Measurements from ENCODE around the gene TCF4.

The TCF4 gene

GRCh38 chr18:55349685-55350084, 238.3 kb downstream of the TCF4 start:
- Histone ChIP-seq H3K36me3 (ENCODE audit: insufficient read depth, low read length) (no peaks in the 10 kb centered on the region), H3K4me2 (ENCODE audit: low read length) (no peak overlapping the region), H3K9ac (ENCODE audit: low read depth, low read length) (no peak overlapping the region), H3K4me1 (ENCODE audit: control insufficient read depth, insufficient read depth, low read length) (peaks cover 9% of the 10 kb centered on the region), H3K9me3 (replicated peaks; ENCODE audit: low read length) (no peaks in the 10 kb centered on the region), H3K27me3 (ENCODE audit: control insufficient read depth, insufficient read depth, low read length) (no peaks in the 10 kb centered on the region), H3K4me3 (ENCODE audit: low read length) (no peak overlapping the region)

GRCh38 chr18:55346961-55347740, 240.8 kb downstream of the TCF4 start:
- Histone ChIP-seq H3K4me2 (ENCODE audit: low read length) (no peak overlapping the region), H3K27me3 (ENCODE audit: control insufficient read depth, insufficient read depth, low read length) (no peaks in the 10 kb centered on the region), H3K36me3 (ENCODE audit: insufficient read depth, low read length) (no peaks in the 10 kb centered on the region), H3K4me1 (ENCODE audit: control insufficient read depth, insufficient read depth, low read length) (peaks cover 15% of the 10 kb centered on the region), H3K9ac (ENCODE audit: low read depth, low read length) (no peak overlapping the region), H3K4me3 (ENCODE audit: low read length) (no peak overlapping the region), H3K9me3 (replicated peaks; ENCODE audit: low read length) (no peaks in the 10 kb centered on the region)

DNA sequence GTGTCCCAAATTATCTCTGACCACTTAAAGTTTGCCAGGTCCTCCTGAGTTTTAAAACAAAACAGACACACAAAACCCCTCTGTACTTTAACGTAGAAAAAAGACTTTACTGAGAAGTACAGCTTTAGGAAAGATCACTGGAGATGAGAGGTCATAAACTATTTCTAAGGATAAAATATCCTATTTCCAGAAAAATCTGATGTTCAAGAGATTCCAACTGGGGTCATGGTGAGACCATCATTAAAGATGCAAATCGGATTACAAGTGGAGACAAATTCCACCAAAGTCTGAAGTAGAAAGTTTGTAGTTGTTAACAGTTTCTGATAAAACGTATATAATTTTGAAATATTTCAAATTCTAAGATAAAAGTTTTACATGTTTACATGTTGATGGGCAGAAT, 241.6 kb downstream of the TCF4 start:
- Histone ChIP-seq H3K4me2 (ENCODE audit: low read length) (no peak overlapping the region), H3K4me1 (ENCODE audit: control insufficient read depth, insufficient read depth, low read length) (peaks cover 14% of the 10 kb centered on the region), H3K4me3 (ENCODE audit: low read length) (no peak overlapping the region), H3K27me3 (ENCODE audit: control insufficient read depth, insufficient read depth, low read length) (no peaks in the 10 kb centered on the region), H3K9me3 (replicated peaks; ENCODE audit: low read length) (no peaks in the 10 kb centered on the region), H3K9ac (ENCODE audit: low read depth, low read length) (no peak overlapping the region), H3K36me3 (ENCODE audit: insufficient read depth, low read length) (no peaks in the 10 kb centered on the region)

DNA sequence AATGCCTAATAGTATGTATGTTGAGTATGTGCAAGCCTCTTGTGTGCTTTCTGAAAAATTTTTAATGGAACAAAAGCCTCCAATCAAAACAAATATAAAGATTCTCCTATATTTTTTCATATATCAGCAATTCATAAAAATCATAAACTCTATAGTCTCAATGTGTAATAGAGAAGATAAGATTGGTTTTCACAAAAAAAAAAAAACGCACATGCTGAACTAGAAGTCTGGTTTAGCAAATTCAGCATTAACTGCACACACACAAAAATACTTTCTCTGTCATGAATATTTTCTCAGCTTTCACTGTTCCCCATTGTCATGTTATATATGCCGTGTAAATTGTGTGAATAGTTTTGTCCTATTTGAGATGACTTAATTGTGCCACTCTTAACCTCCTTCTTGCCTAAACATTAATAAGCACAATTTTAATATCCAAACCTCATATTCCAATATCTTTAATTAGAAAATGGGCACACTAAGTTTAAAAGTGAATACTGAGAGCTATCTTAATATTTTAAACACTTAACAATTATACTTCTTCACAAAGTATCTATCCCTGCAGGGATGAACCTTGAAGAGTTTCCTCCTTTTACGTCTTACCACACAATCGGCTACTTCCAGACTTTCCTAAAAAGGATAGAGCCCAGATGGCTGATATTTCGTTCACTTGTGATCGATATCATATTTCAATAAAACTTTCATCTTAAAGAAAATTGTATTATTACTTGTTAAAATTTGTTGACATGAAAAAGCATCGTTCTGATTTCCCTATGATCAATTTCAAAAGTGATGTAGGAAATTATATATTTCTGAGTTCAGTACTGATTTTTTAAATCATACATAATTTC, 242.7 kb downstream of the TCF4 start:
- no peaks in the 10 kb centered on the region for H3K36me3 ChIP-seq (ENCODE audit: insufficient read depth, low read length)
- no peak overlapping the region for H3K4me2 ChIP-seq (ENCODE audit: low read length)
- H3K9ac ChIP-seq (ENCODE audit: low read depth, low read length), result no peak overlapping the region
- H3K9me3 ChIP-seq (replicated peaks; ENCODE audit: low read length), result no peaks in the 10 kb centered on the region
- H3K4me1 ChIP-seq (ENCODE audit: control insufficient read depth, insufficient read depth, low read length), result peaks cover 6% of the 10 kb centered on the region
- no peaks in the 10 kb centered on the region for H3K27me3 ChIP-seq (ENCODE audit: control insufficient read depth, insufficient read depth, low read length)
- H3K4me3 ChIP-seq (ENCODE audit: low read length), result no peak overlapping the region

DNA sequence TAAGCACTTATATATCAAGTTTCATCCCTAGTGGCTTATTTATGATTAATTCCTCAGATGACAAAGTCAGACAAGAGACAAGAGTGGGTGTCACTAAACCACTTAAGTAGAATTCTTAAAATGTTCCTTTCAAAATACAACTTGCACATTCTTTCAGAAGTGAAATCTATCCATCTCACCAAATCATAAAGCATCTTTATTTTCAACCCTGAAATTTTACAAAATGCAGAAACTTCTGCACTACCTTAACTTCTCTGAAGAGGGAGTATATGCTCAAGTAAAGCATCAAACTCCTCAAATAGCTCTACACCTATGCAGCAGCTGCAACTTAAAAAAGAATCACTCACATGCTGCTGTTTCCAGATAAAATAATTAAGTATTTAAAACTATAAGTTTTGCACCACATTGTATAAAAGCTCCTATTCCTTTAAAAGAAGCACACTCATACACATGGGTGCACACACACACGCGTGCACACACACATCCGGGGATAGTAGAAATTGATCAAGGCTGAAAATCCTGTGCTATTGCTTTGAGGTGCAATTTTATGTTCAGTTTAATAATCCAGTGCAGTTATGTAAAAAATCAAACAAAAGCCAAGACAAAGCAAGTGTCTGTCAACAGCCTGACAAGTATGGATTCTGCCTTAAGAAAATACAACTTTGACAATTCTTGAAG, 244.5 kb downstream of the TCF4 start:
- Histone ChIP-seq H3K4me1 (ENCODE audit: control insufficient read depth, insufficient read depth, low read length) (peaks cover 15% of the 10 kb centered on the region), H3K27me3 (ENCODE audit: control insufficient read depth, insufficient read depth, low read length) (no peaks in the 10 kb centered on the region), H3K9me3 (replicated peaks; ENCODE audit: low read length) (no peaks in the 10 kb centered on the region), H3K4me3 (ENCODE audit: low read length) (no peak overlapping the region), H3K9ac (ENCODE audit: low read depth, low read length) (no peak overlapping the region), H3K4me2 (ENCODE audit: low read length) (peak overlapping the region; percentile 17), H3K36me3 (ENCODE audit: insufficient read depth, low read length) (no peaks in the 10 kb centered on the region)

- Histone ChIP-seq H3K9me3 (replicated peaks; ENCODE audit: low read length) (no peaks in the 10 kb centered on the region), H3K4me2 (ENCODE audit: low read length) (no peak overlapping the region), H3K9ac (ENCODE audit: low read depth, low read length) (no peak overlapping the region), H3K36me3 (ENCODE audit: insufficient read depth, low read length) (no peaks in the 10 kb centered on the region), H3K4me3 (ENCODE audit: low read length) (no peak overlapping the region), H3K4me1 (ENCODE audit: control insufficient read depth, insufficient read depth, low read length) (peaks cover 28% of the 10 kb centered on the region), H3K27me3 (ENCODE audit: control insufficient read depth, insufficient read depth, low read length) (no peaks in the 10 kb centered on the region)
Measured at GRCh38 chr18:55340998-55341397, 247.0 kb downstream of the TCF4 start.

DNA sequence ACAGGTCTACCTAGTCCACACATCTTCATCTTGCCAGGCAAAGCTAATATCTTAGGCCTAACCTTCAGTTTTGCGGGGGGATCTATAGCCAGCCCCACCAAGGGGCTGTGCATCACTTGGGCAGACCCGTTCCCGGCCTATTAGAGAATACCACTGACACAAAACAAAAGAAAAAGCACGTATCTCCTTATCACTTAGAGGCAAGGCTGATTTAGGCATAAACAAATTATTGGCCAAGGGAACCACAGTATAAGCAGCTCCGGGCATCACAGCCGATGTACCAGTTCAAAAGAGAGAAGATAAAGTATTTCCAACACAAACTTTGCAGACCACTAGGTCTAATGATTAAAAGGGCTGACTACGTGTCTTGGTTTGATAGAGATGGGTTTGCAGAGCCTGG, 248.0 kb downstream of the TCF4 start:
- no peaks in the 10 kb centered on the region for H3K9me3 ChIP-seq (replicated peaks; ENCODE audit: low read length)
- H3K27me3 ChIP-seq (ENCODE audit: control insufficient read depth, insufficient read depth, low read length), result no peaks in the 10 kb centered on the region
- no peak overlapping the region for H3K4me3 ChIP-seq (ENCODE audit: low read length)
- H3K4me2 ChIP-seq (ENCODE audit: low read length), result no peak overlapping the region
- H3K4me1 ChIP-seq (ENCODE audit: control insufficient read depth, insufficient read depth, low read length), result peaks cover 28% of the 10 kb centered on the region
- no peaks in the 10 kb centered on the region for H3K36me3 ChIP-seq (ENCODE audit: insufficient read depth, low read length)
- no peak overlapping the region for H3K9ac ChIP-seq (ENCODE audit: low read depth, low read length)

DNA sequence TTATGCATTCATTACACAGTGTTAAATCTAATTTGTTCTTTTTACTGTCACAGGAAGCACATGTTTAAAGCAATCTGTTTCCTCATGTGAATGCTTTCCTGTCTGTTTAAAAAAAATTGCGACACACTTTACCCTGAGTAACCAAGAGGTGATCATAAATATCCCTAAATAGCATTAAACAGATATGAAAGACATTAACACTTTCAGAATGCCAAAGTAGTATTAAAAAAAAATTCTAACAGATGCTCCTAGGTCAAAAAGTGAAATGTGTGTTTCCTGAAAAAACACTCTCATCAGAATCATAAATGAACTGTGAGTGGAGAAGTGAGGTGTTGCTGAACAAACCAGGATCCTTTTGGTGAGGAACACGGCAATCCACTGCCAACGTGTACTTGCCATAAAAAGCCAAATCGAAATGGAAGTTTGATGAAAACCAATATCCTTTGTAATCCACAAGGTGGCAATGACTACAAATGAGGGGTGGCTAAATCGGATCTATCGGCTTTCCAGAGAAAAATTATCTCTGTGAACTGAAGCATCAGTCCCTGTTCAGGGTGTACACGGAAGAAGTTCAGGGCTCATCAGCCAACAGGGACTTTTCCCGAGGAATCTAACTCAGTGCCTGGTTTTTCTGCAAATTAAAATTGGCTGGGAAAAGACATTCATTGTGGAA, 248.9 kb downstream of the TCF4 start:
- no peaks in the 10 kb centered on the region for H3K9me3 ChIP-seq (replicated peaks; ENCODE audit: low read length)
- H3K27me3 ChIP-seq (ENCODE audit: control insufficient read depth, insufficient read depth, low read length), result no peaks in the 10 kb centered on the region
- no peaks in the 10 kb centered on the region for H3K36me3 ChIP-seq (ENCODE audit: insufficient read depth, low read length)
- peaks cover 28% of the 10 kb centered on the region for H3K4me1 ChIP-seq (ENCODE audit: control insufficient read depth, insufficient read depth, low read length)
- H3K9ac ChIP-seq (ENCODE audit: low read depth, low read length), result peak overlapping the region; percentile 58
- H3K4me2 ChIP-seq (ENCODE audit: low read length), result peak overlapping the region; percentile 82
- no peak overlapping the region for H3K4me3 ChIP-seq (ENCODE audit: low read length)

DNA sequence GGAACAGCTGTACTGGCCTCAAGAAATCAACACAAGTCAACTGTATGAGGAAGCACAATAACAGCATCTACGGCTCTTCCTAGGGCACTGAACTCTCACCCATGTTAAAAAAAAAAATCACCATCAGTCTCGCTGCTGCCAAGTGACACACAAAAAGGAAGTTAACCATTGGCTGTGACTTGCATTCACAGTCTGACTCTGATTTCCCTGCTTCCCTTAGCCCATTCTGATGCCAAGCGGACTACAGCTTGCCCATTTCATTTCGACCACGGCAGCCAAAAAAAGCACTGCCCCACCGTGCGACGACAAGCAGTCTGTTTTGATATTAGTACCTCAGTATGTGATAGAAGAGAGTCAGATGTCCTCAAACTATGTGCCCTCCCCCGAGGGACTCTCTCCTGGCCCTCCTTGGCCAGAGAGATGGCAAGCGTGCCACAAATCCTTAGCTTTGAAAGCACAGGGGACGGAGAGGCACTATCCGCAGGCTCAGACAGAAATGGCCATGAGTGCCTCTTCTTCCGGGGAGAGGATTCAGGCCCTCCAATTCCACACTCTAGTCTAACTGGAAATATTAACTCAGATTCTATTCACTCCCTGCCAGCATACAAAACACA, 250.0 kb downstream of the TCF4 start:
- peak overlapping the region; percentile 58 for H3K9ac ChIP-seq (ENCODE audit: low read depth, low read length)
- H3K36me3 ChIP-seq (ENCODE audit: insufficient read depth, low read length), result no peaks in the 10 kb centered on the region

DNA sequence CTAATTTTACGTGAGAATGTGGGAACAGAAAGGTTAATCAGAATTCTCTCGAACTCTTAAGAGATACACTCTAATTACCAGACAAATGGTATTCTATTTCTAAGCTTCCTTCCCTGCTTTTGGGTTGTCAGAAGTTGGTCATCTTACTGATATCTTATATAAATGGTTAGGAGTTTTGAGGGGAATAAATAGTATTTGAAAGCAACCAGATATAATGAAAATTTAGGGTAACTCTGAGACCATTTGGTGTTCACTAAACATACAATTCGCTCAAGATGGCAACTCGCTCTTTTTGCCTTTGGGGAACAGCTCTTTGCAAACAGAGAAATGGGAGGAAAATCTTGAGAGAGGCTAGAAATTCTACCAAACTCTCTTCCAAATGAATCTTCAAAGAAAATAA, 250.9 kb downstream of the TCF4 start:
- H3K4me3 ChIP-seq (ENCODE audit: low read length), result no peak overlapping the region
- no peak overlapping the region for H3K4me2 ChIP-seq (ENCODE audit: low read length)
- peaks cover 22% of the 10 kb centered on the region for H3K4me1 ChIP-seq (ENCODE audit: control insufficient read depth, insufficient read depth, low read length)
- no peaks in the 10 kb centered on the region for H3K27me3 ChIP-seq (ENCODE audit: control insufficient read depth, insufficient read depth, low read length)
- no peaks in the 10 kb centered on the region for H3K36me3 ChIP-seq (ENCODE audit: insufficient read depth, low read length)
- no peaks in the 10 kb centered on the region for H3K9me3 ChIP-seq (replicated peaks; ENCODE audit: low read length)
- H3K9ac ChIP-seq (ENCODE audit: low read depth, low read length), result no peak overlapping the region

More for the DNA sequence above, 250.0 kb downstream of the TCF4 start:
- Histone ChIP-seq H3K4me2 (ENCODE audit: low read length) (peak overlapping the region; percentile 82), H3K4me3 (ENCODE audit: low read length) (peak overlapping the region; percentile 54), H3K9me3 (replicated peaks; ENCODE audit: low read length) (no peaks in the 10 kb centered on the region), H3K27me3 (ENCODE audit: control insufficient read depth, insufficient read depth, low read length) (no peaks in the 10 kb centered on the region), H3K4me1 (ENCODE audit: control insufficient read depth, insufficient read depth, low read length) (peaks cover 24% of the 10 kb centered on the region)

All from skeletal muscle satellite cell (primary cell).